Measurements from ENCODE around the gene LRCH1. TPM values are rescaled to one million over a fixed set of nuclear protein-coding genes. Genes with fewer than 3 reads are reported as not detected.

Gene LRCH1
- total RNA-seq, 4 donors from 2014 or later, result 34.3 to 43.9 (median 40.3) TPM

GRCh38 chr13:46614582-46614981 is 61.6 kb downstream of the LRCH1 start:
- intact Hi-C loops (cut with DNase I; ENCODE audit: low total_unique reads), result no loop called here
- no peak overlapping the region for H3K4me3 ChIP-seq (ENCODE audit: low read depth, poor library complexity, severe bottlenecking)
- TF ChIP-seq CTCF (IDR thresholded peaks at IDR 0.05), result no peak
- no peak for TF ChIP-seq POLR2A (IDR thresholded peaks at IDR 0.05)
- WGBS, 2 donors, result 68 to 81% methylated on average over 7 of the region's 7 CpGs
- DNase-seq (ENCODE audit: low spot score in 2 of 2), result no peak

- H3K4me3 ChIP-seq (ENCODE audit: low read depth, poor library complexity, severe bottlenecking), result no peak overlapping the region
- TF ChIP-seq POLR2A (IDR thresholded peaks at IDR 0.05) (no peak), CTCF (IDR thresholded peaks at IDR 0.05) (no peak)
- intact Hi-C loops (cut with DNase I; ENCODE audit: low total_unique reads), result no loop called here
- DNase-seq (ENCODE audit: low spot score in 2 of 2), result no peak
- WGBS, 2 donors, result 38 to 50% methylated on average over 8 of the region's 8 CpGs
These were observed 63.0 kb downstream of the LRCH1 start for GRCh38 chr13:46615888-46616531.

- no peak for DNase-seq (ENCODE audit: low spot score in 2 of 2)
- no peak overlapping the region for H3K4me3 ChIP-seq (ENCODE audit: low read depth, poor library complexity, severe bottlenecking)
- intact Hi-C loops (cut with DNase I; ENCODE audit: low total_unique reads), result no loop called here
- 66 to 67% methylated on average over 8 of the region's 8 CpGs for WGBS, 2 donors
- no peak for TF ChIP-seq POLR2A (IDR thresholded peaks at IDR 0.05)
- TF ChIP-seq CTCF (IDR thresholded peaks at IDR 0.05), result no peak
These were observed 64.3 kb downstream of the LRCH1 start for GRCh38 chr13:46617229-46617721.

- WGBS, 2 donors, result 92 to 99% methylated on average over 5 of the region's 5 CpGs
- intact Hi-C loops (cut with DNase I; ENCODE audit: low total_unique reads), result no loop called here
- H3K4me3 ChIP-seq (ENCODE audit: low read depth, poor library complexity, severe bottlenecking), result no peak overlapping the region
- no peak for DNase-seq (ENCODE audit: low spot score in 2 of 2)
- no peak for TF ChIP-seq POLR2A (IDR thresholded peaks at IDR 0.05)
- no peak for TF ChIP-seq CTCF (IDR thresholded peaks at IDR 0.05)
These were observed 64.9 kb downstream of the LRCH1 start for GRCh38 chr13:46617885-46618284.

- no peak for DNase-seq (ENCODE audit: low spot score in 2 of 2)
- H3K4me3 ChIP-seq (ENCODE audit: low read depth, poor library complexity, severe bottlenecking), result no peak overlapping the region
- no peak for TF ChIP-seq POLR2A (IDR thresholded peaks at IDR 0.05)
- no peak for TF ChIP-seq CTCF (IDR thresholded peaks at IDR 0.05)
- intact Hi-C loops (cut with DNase I; ENCODE audit: low total_unique reads), result no loop called here
- WGBS, 2 donors, result 72 to 85% methylated on average over 3 of the region's 3 CpGs
These were observed 65.8 kb downstream of the LRCH1 start for GRCh38 chr13:46618694-46619254.

Data from lower leg skin (tissue), 4 donors.